SK-N-SH treated with all-trans-retinoic acid at 6 μM for 48 hours (cell line): ENCODE measurements around the gene ZNF264.

Experiments
- ATAC-seq: fragments of 200-7000 bp; cut with Tn5 transposase; 3 replicates; pipeline ENCODE4 v1.9.1; 2020; ENCODE audit warnings: mild to moderate bottlenecking, moderate library complexity
- ARNTL ChIP-seq: fragments of 450-650 bp; formaldehyde crosslinking; IDR thresholded peaks from 2 replicates; pipeline ENCODE4 v1.5.0; 2020; ENCODE audit warnings: low read depth, mild to moderate bottlenecking, moderate library complexity, borderline replicate concordance
- BACH2 ChIP-seq: fragments of 250-450 bp; sonication (Bioruptor Pico); IDR thresholded peaks from 2 replicates; pipeline ENCODE4 v1.9.0; 2021; ENCODE audit warnings: mild to moderate bottlenecking, borderline replicate concordance
- CSDC2 ChIP-seq: fragments of 250-450 bp; sonication (Bioruptor Pico); IDR thresholded peaks from 2 replicates; pipeline ENCODE4 v1.5.0; 2020; ENCODE audit warnings: mild to moderate bottlenecking, moderate library complexity
- CSRNP3 ChIP-seq: fragments of 250-450 bp; sonication (Bioruptor Pico); IDR thresholded peaks from 2 replicates; pipeline ENCODE4 v1.5.1; 2021; ENCODE audit warnings: mild to moderate bottlenecking, moderate library complexity
- ESRRG ChIP-seq: fragments of 250-450 bp; sonication (Bioruptor Pico); IDR thresholded peaks from 2 replicates; pipeline ENCODE4 v1.6.1; 2021; ENCODE audit warnings: mild to moderate bottlenecking
- GLIS3 ChIP-seq: fragments of 250-450 bp; sonication (Bioruptor Pico); IDR thresholded peaks from 2 replicates; pipeline ENCODE4 v1.5.0; 2020; ENCODE audit warnings: mild to moderate bottlenecking, moderate library complexity
- ISL1 ChIP-seq: fragments of 250-450 bp; sonication (Bioruptor Pico); IDR thresholded peaks from 2 replicates; pipeline ENCODE4 v2.1.2; 2022; ENCODE audit warnings: mild to moderate bottlenecking, moderate library complexity
- OSR1 ChIP-seq: fragments of 250-450 bp; sonication (Bioruptor Pico); IDR thresholded peaks from 2 replicates; pipeline ENCODE4 v1.8.0; 2022; ENCODE audit warnings: moderate library complexity, mild to moderate bottlenecking, inconsistent platforms
- PATZ1 ChIP-seq: fragments of 250-450 bp; sonication (Bioruptor Pico); IDR thresholded peaks from 2 replicates; pipeline ENCODE4 v1.8.0; 2020; ENCODE audit warnings: mild to moderate bottlenecking, moderate library complexity, borderline replicate concordance
- POU6F1 ChIP-seq: fragments of 250-450 bp; sonication (Bioruptor Pico); IDR thresholded peaks from 2 replicates; pipeline ENCODE4 v1.8.0; 2021; ENCODE audit warnings: low read depth, mild to moderate bottlenecking, moderate library complexity, borderline replicate concordance
- PPARA ChIP-seq: fragments of 250-450 bp; sonication (Bioruptor Pico); IDR thresholded peaks from 2 replicates; pipeline ENCODE4 v1.5.0; 2020; ENCODE audit warnings: mild to moderate bottlenecking, borderline replicate concordance
- RARB ChIP-seq: fragments of 250-450 bp; sonication (Bioruptor Pico); IDR thresholded peaks from 2 replicates; pipeline ENCODE4 v1.8.0; 2021; ENCODE audit warnings: mild to moderate bottlenecking, moderate library complexity
- SNAI2 ChIP-seq: fragments of 250-450 bp; sonication (Bioruptor Pico); IDR thresholded peaks from 2 replicates; pipeline ENCODE4 v1.5.0; 2020; ENCODE audit warnings: mild to moderate bottlenecking, moderate library complexity
- TCF4 ChIP-seq: fragments of 250-450 bp; sonication (Bioruptor Pico); IDR thresholded peaks from 2 replicates; pipeline ENCODE4 v1.8.0; 2021; ENCODE audit warnings: mild to moderate bottlenecking, moderate library complexity, borderline replicate concordance
- TOX ChIP-seq: fragments of 250-450 bp; sonication (Bioruptor Pico); IDR thresholded peaks from 2 replicates; pipeline ENCODE4 v1.8.0; 2021; ENCODE audit warnings: mild to moderate bottlenecking, moderate library complexity, borderline replicate concordance
- TSHZ2 ChIP-seq: fragments of 250-450 bp; sonication (Bioruptor Pico); IDR thresholded peaks from 2 replicates; pipeline ENCODE4 v1.5.0; 2020; ENCODE audit warnings: mild to moderate bottlenecking, moderate library complexity
- ZC3H10 ChIP-seq: fragments of 250-450 bp; sonication (Bioruptor Pico); IDR thresholded peaks from 2 replicates; pipeline ENCODE4 v1.5.1; 2021; ENCODE audit warnings: mild to moderate bottlenecking, moderate library complexity
- ZFP3 ChIP-seq: fragments of 250-450 bp; sonication (Bioruptor Pico); IDR thresholded peaks from 2 replicates; pipeline ENCODE4 v1.5.0; 2020; ENCODE audit warnings: mild to moderate bottlenecking, moderate library complexity
- ZFP30 ChIP-seq: fragments of 450-650 bp; formaldehyde crosslinking; IDR thresholded peaks from 2 replicates; pipeline ENCODE4 v1.5.0; 2022; ENCODE audit warnings: mild to moderate bottlenecking, moderate library complexity
- ZNF565 ChIP-seq: fragments of 450-650 bp; formaldehyde crosslinking; conservative IDR thresholded peaks from 2 replicates; pipeline ENCODE4 v1.5.0; 2020; ENCODE audit warnings: low read depth, mild to moderate bottlenecking, moderate library complexity
- ZNF70 ChIP-seq: fragments of 450-650 bp; formaldehyde crosslinking; IDR thresholded peaks from 2 replicates; pipeline ENCODE4 v1.5.0; 2020; ENCODE audit warnings: mild to moderate bottlenecking, moderate library complexity
- ZNF8 ChIP-seq: fragments of 450-650 bp; formaldehyde crosslinking; IDR thresholded peaks from 2 replicates; pipeline ENCODE4 v1.5.0; 2020; ENCODE audit warnings: mild to moderate bottlenecking, moderate library complexity

ZNF264 gene

GRCh38 chr19:57269515-57270250 is 78.4 kb downstream of the ZNF264 start:
- ATAC-seq: peak; percentile 94
- TF ChIP-seq ZNF70 (CRISPR knock-in tag): no peak
- TF ChIP-seq PATZ1 (CRISPR knock-in tag): no peak
- TF ChIP-seq POU6F1 (CRISPR knock-in tag): no peak
- TF ChIP-seq ZNF8 (CRISPR knock-in tag): no peak
- no peak for TF ChIP-seq ZFP30 (CRISPR knock-in tag)
- no peak for TF ChIP-seq ISL1 (CRISPR knock-in tag)
- no peak for TF ChIP-seq PPARA (CRISPR knock-in tag)
- TF ChIP-seq TSHZ2 (CRISPR knock-in tag): no peak
- TF ChIP-seq OSR1 (CRISPR knock-in tag): no peak
- TF ChIP-seq BACH2 (CRISPR knock-in tag): no peak
- no peak for TF ChIP-seq ZFP3
- TF ChIP-seq TOX: no peak
- no peak for TF ChIP-seq ZC3H10 (CRISPR knock-in tag)
- no peak for TF ChIP-seq ARNTL (CRISPR knock-in tag)
- no peak for TF ChIP-seq CSDC2 (CRISPR knock-in tag)
- no peak for TF ChIP-seq RARB (CRISPR knock-in tag)
- TF ChIP-seq GLIS3 (CRISPR knock-in tag): no peak
- no peak for TF ChIP-seq CSRNP3 (CRISPR knock-in tag)

GRCh38 chr19:57271280-57271679 is 80.0 kb downstream of the ZNF264 start:
- no peak for ATAC-seq
- TF ChIP-seq OSR1 (CRISPR knock-in tag) (no peak), ZNF8 (CRISPR knock-in tag) (no peak), ZC3H10 (CRISPR knock-in tag) (no peak), CSRNP3 (CRISPR knock-in tag) (no peak), POU6F1 (CRISPR knock-in tag) (no peak), ZFP3 (no peak), ESRRG (no peak), TCF4 (no peak), GLIS3 (CRISPR knock-in tag) (no peak), ARNTL (CRISPR knock-in tag) (no peak), TSHZ2 (CRISPR knock-in tag) (no peak), RARB (CRISPR knock-in tag) (no peak), ISL1 (CRISPR knock-in tag) (no peak), TOX (no peak), SNAI2 (no peak), ZNF565 (CRISPR knock-in tag) (no peak), PPARA (CRISPR knock-in tag) (no peak)
- TF ChIP-seq, all 23 proteins: peak for 0
